Lower lobe of right lung (tissue), 2 donors: ENCODE data around the gene PHF2. TPM values are rescaled to one million over a fixed set of nuclear protein-coding genes. Genes with fewer than 3 reads are reported as not detected.

Source experiments
- ATAC-seq, 2 donors: fragments of 200-7000 bp; cut with Tn5 transposase; one replicate each; pipeline ENCODE4 v1.9.1; 2020 to 2022; ENCODE audit warnings: mild to moderate bottlenecking in 2 of 2, moderate library complexity in 2 of 2
- DNase-seq: peaks from one replicate; pipeline ENCODE4 v3.0.0-alpha.2; 2020
- H3K27ac ChIP-seq: fragments of 200-600 bp; one replicate; pipeline ENCODE4 v1.8.0; 2022
- H3K27me3 ChIP-seq: fragments of 200-600 bp; one replicate; pipeline ENCODE4 v1.8.0; 2022; ENCODE audit warnings: low read depth
- H3K36me3 ChIP-seq: fragments of 200-600 bp; one replicate; pipeline ENCODE4 v1.8.0; 2022; ENCODE audit warnings: mild to moderate bottlenecking
- H3K4me1 ChIP-seq: fragments of 200-600 bp; one replicate; pipeline ENCODE4 v1.8.0; 2022
- H3K4me3 ChIP-seq: fragments of 200-600 bp; one replicate; pipeline ENCODE4 v1.8.0; 2022; ENCODE audit warnings: mild to moderate bottlenecking
- H3K9me3 ChIP-seq: fragments of 200-600 bp; one replicate; pipeline ENCODE4 v1.8.0; 2022
- CTCF ChIP-seq: fragments of 200-600 bp; IDR thresholded peaks from one replicate; pipeline ENCODE4 v1.8.0; 2022; ENCODE audit warnings: antibody characterized with exemption, mild to moderate bottlenecking
- intact Hi-C: fragments of 100-400 bp; cut with DNase I; formaldehyde crosslinking; loops from one replicate; pipeline ENCODE4 v1.11.0; 2022
- total RNA-seq: library from RNA; stranded (reverse); fragmentation: NEBNext Ultra II Directional; extraction: Animal tissue kit (Norgen Biotek cat#: 25700); gene quantifications from one replicate; pipeline ENCODE4 v1.2.1, GENCODE V29; 2021
- donor health status: DM: no; HTN: yes; CAD: no; lungs with severe emphysema.

PHF2 gene
- total RNA-seq, 1 donor from 2014 or later: 39.1 TPM

- intact Hi-C loops: no loop called here
Observed at GRCh38 chr9:93650448-93650847, 74.1 kb downstream of the PHF2 start.

GRCh38 chr9:93651521-93651950 lies 75.2 kb downstream of the PHF2 start:
- no peak for TF ChIP-seq CTCF
- ATAC-seq: no peak
- intact Hi-C loops: no loop called here

More at GRCh38 chr9:93650448-93650847, 74.1 kb downstream of the PHF2 start:
- Histone ChIP-seq H3K27ac (no peak overlapping the region), H3K36me3 (peaks cover 93% of the 10 kb centered on the region), H3K4me1 (no peaks in the 10 kb centered on the region), H3K4me3 (no peak overlapping the region), H3K27me3 (no peaks in the 10 kb centered on the region), H3K9me3 (no peaks in the 10 kb centered on the region)
- ATAC-seq: no peak
- peak; percentile 39 for DNase-seq
- TF ChIP-seq CTCF: no peak

GRCh38 chr9:93652604-93653592 lies 76.5 kb downstream of the PHF2 start:
- no peak for TF ChIP-seq CTCF
- H3K27ac ChIP-seq: no peak overlapping the region
- DNase-seq: peak; percentile 33
- peaks cover 93% of the 10 kb centered on the region for H3K36me3 ChIP-seq
- no peak overlapping the region for H3K4me3 ChIP-seq
- H3K4me1 ChIP-seq: no peaks in the 10 kb centered on the region
- no peaks in the 10 kb centered on the region for H3K9me3 ChIP-seq
- no peak for ATAC-seq
- intact Hi-C loops: no loop called here
- no peaks in the 10 kb centered on the region for H3K27me3 ChIP-seq

More at GRCh38 chr9:93651521-93651950, 75.2 kb downstream of the PHF2 start:
- no peak overlapping the region for H3K27ac ChIP-seq
- no peak overlapping the region for H3K4me3 ChIP-seq
- no peaks in the 10 kb centered on the region for H3K9me3 ChIP-seq
- H3K27me3 ChIP-seq: no peaks in the 10 kb centered on the region
- H3K4me1 ChIP-seq: no peaks in the 10 kb centered on the region
- DNase-seq: peak; percentile 10
- H3K36me3 ChIP-seq: peaks cover 91% of the 10 kb centered on the region

GRCh38 chr9:93653760-93654159 lies 77.4 kb downstream of the PHF2 start:
- Histone ChIP-seq H3K36me3 (peaks cover 94% of the 10 kb centered on the region), H3K27me3 (no peaks in the 10 kb centered on the region), H3K9me3 (no peaks in the 10 kb centered on the region), H3K27ac (no peak overlapping the region), H3K4me3 (no peak overlapping the region), H3K4me1 (no peaks in the 10 kb centered on the region)
- peak; percentile 20 for DNase-seq
- no peak for ATAC-seq
- TF ChIP-seq CTCF: no peak
- intact Hi-C loops: no loop called here

GRCh38 chr9:93654351-93654961 lies 78.1 kb downstream of the PHF2 start:
- H3K36me3 ChIP-seq: peaks cover 94% of the 10 kb centered on the region
- no peak overlapping the region for H3K4me3 ChIP-seq
- no peaks in the 10 kb centered on the region for H3K27me3 ChIP-seq
- intact Hi-C loops: no loop called here
- H3K9me3 ChIP-seq: no peaks in the 10 kb centered on the region
- no peak for TF ChIP-seq CTCF
- ATAC-seq: no peak
- no peaks in the 10 kb centered on the region for H3K4me1 ChIP-seq
- DNase-seq: peak; percentile 37
- no peak overlapping the region for H3K27ac ChIP-seq
